GM12874 (cell line): ENCODE measurements around the gene TIGIT.

Experiments
- CTCF ChIP-seq: IDR thresholded peaks from 2 replicates; pipeline ENCODE4 v1.5.1; 2011; ENCODE audit warnings: low read depth, mild to moderate bottlenecking, control low read depth, low read length, moderate library complexity; ENCODE audit not compliant: insufficient read depth

TIGIT gene

DNA sequence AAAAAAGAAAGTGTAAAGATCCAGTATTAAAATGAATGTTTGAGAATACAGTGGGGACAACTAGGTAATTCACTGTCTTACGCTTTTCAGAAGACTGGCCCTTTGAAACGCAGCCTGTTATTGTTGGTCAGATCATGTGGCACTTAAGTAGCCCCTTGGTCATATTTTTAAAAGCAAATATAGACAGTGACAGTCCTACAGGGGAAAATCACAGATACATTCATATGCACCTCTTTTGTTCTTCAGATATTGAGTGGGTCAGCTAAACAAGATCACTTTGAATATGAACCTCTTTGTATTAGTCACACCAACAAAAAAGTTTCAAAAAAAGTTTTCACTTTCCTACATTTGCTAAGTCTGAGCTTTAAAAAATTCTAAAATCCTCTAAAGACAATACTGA, 36.0 kb downstream of the TIGIT start:
- no peak for TF ChIP-seq CTCF

- TF ChIP-seq CTCF = no peak
Measured at GRCh38 chr3:114331007-114331406, 37.2 kb downstream of the TIGIT start.

DNA sequence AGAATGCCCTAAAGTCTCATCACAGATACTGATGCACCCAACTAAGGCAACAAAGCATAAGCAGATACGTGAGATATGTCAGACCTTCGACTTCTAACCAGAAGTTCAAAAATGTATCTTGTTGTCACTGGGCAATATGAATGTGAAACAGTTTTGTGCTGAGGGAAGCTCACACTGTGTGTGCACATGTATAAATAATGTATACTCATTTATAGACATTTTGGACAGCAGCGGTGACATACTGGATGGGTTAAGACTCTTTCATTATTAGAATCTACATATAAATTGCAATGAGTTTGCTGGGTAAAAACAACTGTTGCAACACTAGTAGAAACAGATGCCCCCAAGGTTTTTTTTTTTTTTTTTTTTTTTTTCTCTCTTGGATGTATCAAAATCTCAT, 37.9 kb downstream of the TIGIT start:
- TF ChIP-seq CTCF = no peak

- TF ChIP-seq CTCF = no peak
Measured at GRCh38 chr3:114332342-114333179, 38.7 kb downstream of the TIGIT start.

DNA sequence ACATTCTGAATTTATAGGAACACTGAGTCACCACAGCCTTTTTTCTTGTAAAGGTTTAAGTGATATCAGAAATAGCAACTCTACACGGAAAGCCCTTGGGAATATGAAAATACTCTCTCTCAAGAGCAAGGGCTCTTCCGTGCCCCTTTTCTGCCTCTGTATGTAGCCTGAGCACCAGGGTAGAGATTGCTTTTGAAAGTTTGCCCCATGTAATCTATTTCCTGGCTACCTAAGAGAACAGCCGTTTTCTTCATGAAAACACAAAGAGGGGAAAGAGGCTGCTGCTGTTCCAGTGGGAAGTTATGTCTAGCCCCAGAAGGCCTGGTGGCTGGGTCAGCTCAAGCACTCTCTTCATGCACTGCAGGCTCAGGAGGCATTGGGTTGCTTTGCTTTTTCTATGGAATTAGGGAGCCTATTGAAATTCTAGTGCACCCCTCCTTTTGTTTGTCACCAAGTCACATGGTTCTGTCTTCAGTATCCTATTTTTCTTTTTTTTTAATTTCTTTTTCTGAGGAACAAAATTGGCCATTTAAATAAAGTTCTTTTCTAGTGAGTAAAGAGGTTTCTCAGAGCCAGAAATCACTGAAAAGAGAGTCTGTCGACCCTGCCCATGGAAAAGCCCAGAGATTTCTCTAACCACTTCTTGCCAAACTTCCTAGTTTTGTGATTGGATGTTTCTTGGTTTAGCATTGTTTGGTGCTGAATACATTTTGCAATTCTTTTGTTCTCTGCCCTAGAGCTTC, 39.5 kb downstream of the TIGIT start:
- TF ChIP-seq CTCF = no peak

GRCh38 chr3:114333923-114334240, 40.1 kb downstream of the TIGIT start:
- TF ChIP-seq CTCF = no peak

GRCh38 chr3:114336122-114336697, 42.4 kb downstream of the TIGIT start:
- no peak for TF ChIP-seq CTCF
